OCI-LY1 (cell line): Measurements from ENCODE around the gene DNAH11.

Experiments
- H2AFZ ChIP-seq: fragments of 200-600 bp; sonication (generic), shearing (Covaris generic); 2 replicates; pipeline ENCODE4 v1.6.0; 2014; ENCODE audit warnings: antibody characterized with exemption, mild to moderate bottlenecking, low read length
- H3F3A ChIP-seq: fragments of 200-600 bp; sonication (generic), shearing (Covaris generic); 2 replicates; pipeline ENCODE4 v1.6.0; 2014; ENCODE audit warnings: mild to moderate bottlenecking, antibody characterized with exemption, low read length, moderate library complexity; ENCODE audit not compliant: insufficient read depth
- H3K27ac ChIP-seq: fragments of 200-600 bp; sonication (generic); 2 replicates; pipeline ENCODE4 v1.5.1; 2014; ENCODE audit warnings: low read length, mixed run types, mild to moderate bottlenecking, low read depth; ENCODE audit not compliant: poor library complexity, severe bottlenecking
- H3K27me3 ChIP-seq: fragments of 200-600 bp; sonication (generic); 2 replicates; pipeline ENCODE4 v1.6.0; 2014; ENCODE audit warnings: antibody characterized with exemption, mild to moderate bottlenecking, low read length, moderate library complexity; ENCODE audit not compliant: insufficient read depth
- H3K36me3 ChIP-seq: fragments of 200-600 bp; sonication (generic); 2 replicates; pipeline ENCODE4 v1.6.1; 2014; ENCODE audit warnings: mild to moderate bottlenecking, antibody characterized with exemption, low read length, moderate library complexity, mixed read lengths; ENCODE audit not compliant: insufficient read depth
- H3K4me1 ChIP-seq: fragments of 200-600 bp; sonication (generic); 2 replicates; pipeline ENCODE4 v1.5.1; 2014; ENCODE audit warnings: mild to moderate bottlenecking, low read length, moderate library complexity; ENCODE audit not compliant: insufficient read depth, severe bottlenecking
- H3K4me2 ChIP-seq: fragments of 200-600 bp; sonication (generic), shearing (Covaris generic); 2 replicates; pipeline ENCODE4 v1.6.1; 2014; ENCODE audit warnings: low read length
- H3K4me3 ChIP-seq: fragments of 200-600 bp; sonication (generic); 2 replicates; pipeline ENCODE4 v1.5.1; 2014; ENCODE audit warnings: low read length, low read depth, mild to moderate bottlenecking, mixed read lengths; ENCODE audit not compliant: poor library complexity, severe bottlenecking
- H3K79me2 ChIP-seq: fragments of 200-600 bp; shearing (Covaris generic); 2 replicates; pipeline ENCODE4 v1.6.1; 2016; ENCODE audit warnings: mixed run types, low read length, mixed read lengths; ENCODE audit not compliant: insufficient read depth
- H3K9ac ChIP-seq: fragments of 200-600 bp; sonication (generic), shearing (Covaris generic); 2 replicates; pipeline ENCODE4 v1.6.1; 2014; ENCODE audit warnings: mild to moderate bottlenecking, low read length, mixed read lengths
- H3K9me2 ChIP-seq: fragments of 200-600 bp; sonication (generic), shearing (Covaris generic); 2 replicates; pipeline ENCODE4 v1.6.1; 2014; ENCODE audit warnings: low read depth, mild to moderate bottlenecking, low read length, mixed read lengths
- H3K9me3 ChIP-seq: fragments of 200-600 bp; shearing (Covaris generic); 2 replicates; pipeline ENCODE4 v1.6.1; 2014; ENCODE audit warnings: low read length, mixed read lengths
- H4K20me1 ChIP-seq: fragments of 200-600 bp; sonication (generic), shearing (Covaris generic); 2 replicates; pipeline ENCODE4 v1.6.0; 2016; ENCODE audit warnings: mild to moderate bottlenecking, low read length; ENCODE audit not compliant: insufficient read depth
- EZH2 ChIP-seq: fragments of 200-600 bp; sonication (generic), shearing (Covaris generic); IDR thresholded peaks from 2 replicates; pipeline ENCODE4 v1.8.0; 2017; ENCODE audit warnings: borderline replicate concordance, mixed run types, mild to moderate bottlenecking, antibody characterized with exemption, low read length, moderate library complexity, mixed read lengths
- TF ChIP-seq, protein P1 (sequence below): fragments of 200-600 bp; sonication (generic), shearing (Covaris generic); IDR thresholded peaks from 2 replicates; pipeline ENCODE4 v1.5.1; 2017; ENCODE audit warnings: mild to moderate bottlenecking, antibody characterized with exemption, low read length, moderate library complexity, mixed read lengths

Gene DNAH11

DNA sequence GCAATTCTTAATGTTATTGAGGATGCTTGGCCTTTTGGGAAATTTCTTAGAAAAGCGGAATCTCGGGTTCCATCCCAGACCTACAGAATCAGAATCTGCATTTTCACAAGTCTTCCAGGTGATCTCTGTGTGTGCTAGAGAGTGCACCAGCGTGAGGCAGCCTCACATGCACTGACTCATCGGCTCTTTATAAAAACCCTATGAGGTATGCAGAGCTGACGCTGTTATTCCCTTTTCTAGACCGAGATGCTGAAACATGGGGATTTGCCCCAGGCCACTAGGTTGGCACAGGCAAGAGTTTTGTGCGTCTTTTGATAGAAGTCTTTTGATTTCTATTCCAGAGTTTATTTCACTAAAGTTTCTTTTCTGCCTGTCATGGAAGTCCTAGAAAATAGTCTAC lies 341.7 kb downstream of the DNAH11 start:
- H2AFZ ChIP-seq, result no peak overlapping the region
- H3F3A ChIP-seq, result no peaks in the 10 kb centered on the region
- no peaks in the 10 kb centered on the region for H3K4me1 ChIP-seq
- no peak overlapping the region for H3K4me3 ChIP-seq
- no peak overlapping the region for H3K4me2 ChIP-seq
- H3K27me3 ChIP-seq, result no peaks in the 10 kb centered on the region
- H3K79me2 ChIP-seq, result no peaks in the 10 kb centered on the region
- TF ChIP-seq, protein P1, sequence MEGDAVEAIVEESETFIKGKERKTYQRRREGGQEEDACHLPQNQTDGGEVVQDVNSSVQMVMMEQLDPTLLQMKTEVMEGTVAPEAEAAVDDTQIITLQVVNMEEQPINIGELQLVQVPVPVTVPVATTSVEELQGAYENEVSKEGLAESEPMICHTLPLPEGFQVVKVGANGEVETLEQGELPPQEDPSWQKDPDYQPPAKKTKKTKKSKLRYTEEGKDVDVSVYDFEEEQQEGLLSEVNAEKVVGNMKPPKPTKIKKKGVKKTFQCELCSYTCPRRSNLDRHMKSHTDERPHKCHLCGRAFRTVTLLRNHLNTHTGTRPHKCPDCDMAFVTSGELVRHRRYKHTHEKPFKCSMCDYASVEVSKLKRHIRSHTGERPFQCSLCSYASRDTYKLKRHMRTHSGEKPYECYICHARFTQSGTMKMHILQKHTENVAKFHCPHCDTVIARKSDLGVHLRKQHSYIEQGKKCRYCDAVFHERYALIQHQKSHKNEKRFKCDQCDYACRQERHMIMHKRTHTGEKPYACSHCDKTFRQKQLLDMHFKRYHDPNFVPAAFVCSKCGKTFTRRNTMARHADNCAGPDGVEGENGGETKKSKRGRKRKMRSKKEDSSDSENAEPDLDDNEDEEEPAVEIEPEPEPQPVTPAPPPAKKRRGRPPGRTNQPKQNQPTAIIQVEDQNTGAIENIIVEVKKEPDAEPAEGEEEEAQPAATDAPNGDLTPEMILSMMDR, result no peak
- TF ChIP-seq EZH2, result no peak
- no peaks in the 10 kb centered on the region for H3K36me3 ChIP-seq
- H3K9me2 ChIP-seq, result no peaks in the 10 kb centered on the region
- no peaks in the 10 kb centered on the region for H4K20me1 ChIP-seq
- no peak overlapping the region for H3K9ac ChIP-seq
- no peaks in the 10 kb centered on the region for H3K9me3 ChIP-seq
- no peak overlapping the region for H3K27ac ChIP-seq

DNA sequence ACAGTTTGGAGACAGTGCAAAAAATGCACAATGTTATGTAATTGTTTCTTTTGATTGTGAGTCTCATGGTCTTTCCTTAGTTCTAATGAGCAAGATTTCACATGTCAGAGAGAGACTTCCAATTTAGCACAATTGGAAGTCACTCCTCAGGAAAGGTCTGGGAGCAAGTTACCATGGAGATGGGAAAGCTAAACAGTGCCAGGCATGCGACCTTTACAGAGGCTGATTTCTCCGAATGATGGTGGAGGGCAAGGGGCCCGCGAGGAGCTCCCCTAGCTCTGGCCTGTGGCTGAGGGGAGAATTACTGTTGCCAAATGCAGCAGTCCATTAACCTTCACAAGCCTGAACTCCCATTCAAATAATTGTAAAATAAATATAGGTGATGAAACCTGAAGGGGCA lies 343.6 kb downstream of the DNAH11 start:
- Histone ChIP-seq H3K27ac (no peak overlapping the region), H3F3A (no peaks in the 10 kb centered on the region), H3K79me2 (no peaks in the 10 kb centered on the region), H3K27me3 (no peaks in the 10 kb centered on the region), H2AFZ (no peak overlapping the region), H3K36me3 (no peaks in the 10 kb centered on the region), H3K4me2 (no peak overlapping the region), H3K9ac (no peak overlapping the region), H3K4me1 (no peaks in the 10 kb centered on the region), H4K20me1 (no peaks in the 10 kb centered on the region), H3K9me3 (no peaks in the 10 kb centered on the region), H3K9me2 (no peaks in the 10 kb centered on the region), H3K4me3 (no peak overlapping the region)
- TF ChIP-seq, protein P1, result no peak
- TF ChIP-seq EZH2, result no peak

DNA sequence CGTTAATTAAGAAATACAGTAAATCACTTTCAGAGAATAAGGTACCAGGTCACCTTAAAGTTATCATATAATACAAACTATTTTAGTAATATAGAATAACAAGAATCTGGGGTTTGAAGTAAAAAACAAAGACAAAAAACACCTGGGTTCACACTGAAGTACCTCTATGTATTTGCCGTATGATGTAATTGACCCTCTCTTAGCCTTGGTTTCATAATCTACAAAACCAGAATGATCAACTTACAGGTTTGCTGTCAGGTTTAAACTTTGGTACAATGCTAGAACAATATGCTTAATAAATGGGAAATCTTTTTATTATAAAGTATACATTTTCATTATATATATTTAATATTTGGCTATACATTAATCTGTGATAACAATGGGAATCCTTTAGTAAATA lies 344.5 kb downstream of the DNAH11 start:
- H3K4me2 ChIP-seq, result no peak overlapping the region

More for the DNA sequence above, 344.5 kb downstream of the DNAH11 start:
- H3K36me3 ChIP-seq, result no peaks in the 10 kb centered on the region
- H2AFZ ChIP-seq, result no peak overlapping the region
- H3F3A ChIP-seq, result no peaks in the 10 kb centered on the region
- H3K9me3 ChIP-seq, result no peaks in the 10 kb centered on the region
- H4K20me1 ChIP-seq, result no peaks in the 10 kb centered on the region
- H3K27ac ChIP-seq, result no peak overlapping the region
- no peak overlapping the region for H3K9ac ChIP-seq
- H3K4me3 ChIP-seq, result no peak overlapping the region
- H3K9me2 ChIP-seq, result no peaks in the 10 kb centered on the region
- no peaks in the 10 kb centered on the region for H3K27me3 ChIP-seq
- TF ChIP-seq EZH2, result no peak
- TF ChIP-seq, protein P1, result no peak
- H3K4me1 ChIP-seq, result no peaks in the 10 kb centered on the region
- H3K79me2 ChIP-seq, result no peaks in the 10 kb centered on the region
